ENCODE data around the gene XRCC5.

GRCh38 chr2:216160786-216161185 lies 51.6 kb downstream of the XRCC5 start:
- no peak for TF ChIP-seq SIN3A (IDR thresholded peaks at IDR 0.05; ENCODE audit: borderline replicate concordance, insufficient read depth, low read depth, low read length)
- no peak for TF ChIP-seq CTCF (IDR thresholded peaks at IDR 0.05)
- no peak for TF ChIP-seq POLR2AphosphoS5 (IDR thresholded peaks at IDR 0.05; ENCODE audit: low read depth, low read length)
- TF ChIP-seq REST (IDR thresholded peaks at IDR 0.05; ENCODE audit: insufficient read depth in 1 of 2, low read depth in 2 of 2, low read length in 1 of 2) = no peak
